ENCODE measurements around the gene FHIT. TPM values are rescaled to one million over a fixed set of nuclear protein-coding genes. Genes with fewer than 3 reads are reported as not detected.
A peak's percentile ranks its signal among the peaks of the same experiment; 100 is the strongest.

FHIT gene
- total RNA-seq, 4 donors from 2014 or later: 1.6 to 12.9 (median 7.8) TPM

- Histone ChIP-seq H3K27me3 (no peaks in the 10 kb centered on the region), H3K4me3 (no peak overlapping the region), H3K4me1 (peaks cover 0 to 18% (median 0%) of the 10 kb centered on the region in 4 donors), H3K27ac (no peak overlapping the region), H3K9me3 (no peaks in the 10 kb centered on the region), H3K36me3 (no peaks in the 10 kb centered on the region)
- no peak for TF ChIP-seq EP300 (IDR thresholded peaks at IDR 0.05)
- no peak for TF ChIP-seq POLR2A (IDR thresholded peaks at IDR 0.05)
- TF ChIP-seq CTCF (IDR thresholded peaks at IDR 0.05): no peak
- DNase-seq (ENCODE audit: low spot score in 2 of 2): no peak
Observed at GRCh38 chr3:60023189-60023588, 1228.1 kb downstream of the FHIT start.

GRCh38 chr3:60017631-60018030 lies 1233.6 kb downstream of the FHIT start:
- no peak for DNase-seq (ENCODE audit: low spot score in 2 of 2)
- H3K4me1 ChIP-seq: no peaks in the 10 kb centered on the region
- 84 to 91% methylated on average over 2 of the region's 2 CpGs for WGBS, 2 donors
- no peaks in the 10 kb centered on the region for H3K27me3 ChIP-seq
- no peaks in the 10 kb centered on the region for H3K36me3 ChIP-seq
- no peak overlapping the region for H3K4me3 ChIP-seq
- TF ChIP-seq CTCF (IDR thresholded peaks at IDR 0.05): no peak
- H3K27ac ChIP-seq: no peak overlapping the region
- no peaks in the 10 kb centered on the region for H3K9me3 ChIP-seq

GRCh38 chr3:60015032-60015705 lies 1236.1 kb downstream of the FHIT start:
- H3K9me3 ChIP-seq: no peaks in the 10 kb centered on the region
- no peak for TF ChIP-seq POLR2A (IDR thresholded peaks at IDR 0.05)
- no peak for TF ChIP-seq EP300 (IDR thresholded peaks at IDR 0.05)
- no peak overlapping the region for H3K27ac ChIP-seq
- no peak for DNase-seq (ENCODE audit: low spot score in 2 of 2)
- peaks cover 0 to 6% (median 0%) of the 10 kb centered on the region in 4 donors for H3K4me1 ChIP-seq
- 60 to 66% methylated on average over 6 of the region's 6 CpGs for WGBS, 2 donors
- H3K4me3 ChIP-seq: no peak overlapping the region
- no peaks in the 10 kb centered on the region for H3K36me3 ChIP-seq
- no peaks in the 10 kb centered on the region for H3K27me3 ChIP-seq

- H3K36me3 ChIP-seq: no peaks in the 10 kb centered on the region
- H3K4me3 ChIP-seq: no peak overlapping the region
- no peaks in the 10 kb centered on the region for H3K9me3 ChIP-seq
- DNase-seq (ENCODE audit: low spot score in 2 of 2): no peak
- no peak for TF ChIP-seq POLR2A (IDR thresholded peaks at IDR 0.05)
- TF ChIP-seq EP300 (IDR thresholded peaks at IDR 0.05): no peak
- no peak for TF ChIP-seq CTCF (IDR thresholded peaks at IDR 0.05)
- no peak overlapping the region for H3K27ac ChIP-seq
- 71 to 86% methylated on average over 1 of the region's 1 CpG for WGBS, 2 donors
- peaks cover 0 to 6% (median 0%) of the 10 kb centered on the region in 4 donors for H3K4me1 ChIP-seq
- H3K27me3 ChIP-seq: no peaks in the 10 kb centered on the region
Observed at GRCh38 chr3:60013241-60013640, 1238.0 kb downstream of the FHIT start.

- H3K36me3 ChIP-seq: no peaks in the 10 kb centered on the region
- peak overlapping the region in 1 of 4 donors; percentile 11 for H3K4me3 ChIP-seq
- no peak overlapping the region for H3K27ac ChIP-seq
- peaks cover 0 to 6% (median 0%) of the 10 kb centered on the region in 4 donors for H3K4me1 ChIP-seq
- no peaks in the 10 kb centered on the region for H3K27me3 ChIP-seq
- DNase-seq (ENCODE audit: low spot score in 2 of 2): no peak
- H3K9me3 ChIP-seq: no peaks in the 10 kb centered on the region
- 77 to 81% methylated on average over 9 of the region's 9 CpGs for WGBS, 2 donors
- TF ChIP-seq CTCF (IDR thresholded peaks at IDR 0.05) (no peak), EP300 (IDR thresholded peaks at IDR 0.05) (no peak), POLR2A (IDR thresholded peaks at IDR 0.05) (no peak)
Observed at GRCh38 chr3:60011218-60011617, 1240.0 kb downstream of the FHIT start.
